HG03354 (cell line): Measurements from ENCODE around the gene CD1E.
"Not testable (repeated sequence)": the region's sequence is repeated elsewhere in the genome, so short reads cannot be mapped to it uniquely, and the experiment has no call there.

ENCODE experiments used
- ATAC-seq: cut with Tn5 transposase; IDR thresholded peaks from one replicate; pipeline ENCODE4 v1.9.1; 2021; ENCODE audit warnings: mild to moderate bottlenecking; ENCODE audit not compliant: unreplicated experiment, poor library complexity, severe bottlenecking

CD1E gene

DNA sequence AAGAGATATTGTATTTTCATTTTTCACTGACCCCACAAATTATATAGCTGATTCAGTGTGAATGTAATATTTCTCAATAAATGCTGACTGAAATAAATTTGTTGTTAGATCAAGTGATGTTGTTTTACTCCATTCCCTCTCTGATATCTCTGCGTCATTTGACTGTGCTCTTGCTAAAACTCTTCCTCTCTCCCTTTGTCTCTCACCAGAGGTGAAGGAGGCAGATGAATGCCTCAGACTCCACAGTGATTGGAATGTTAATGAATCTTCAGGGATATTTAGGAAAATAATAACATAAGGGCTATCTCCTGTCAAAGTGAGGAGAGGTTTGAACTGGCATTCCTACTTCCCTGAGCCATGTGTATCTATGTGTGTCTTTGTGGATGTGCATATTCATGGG lies 3.7 kb downstream of the CD1E start:
- no peak for ATAC-seq

DNA sequence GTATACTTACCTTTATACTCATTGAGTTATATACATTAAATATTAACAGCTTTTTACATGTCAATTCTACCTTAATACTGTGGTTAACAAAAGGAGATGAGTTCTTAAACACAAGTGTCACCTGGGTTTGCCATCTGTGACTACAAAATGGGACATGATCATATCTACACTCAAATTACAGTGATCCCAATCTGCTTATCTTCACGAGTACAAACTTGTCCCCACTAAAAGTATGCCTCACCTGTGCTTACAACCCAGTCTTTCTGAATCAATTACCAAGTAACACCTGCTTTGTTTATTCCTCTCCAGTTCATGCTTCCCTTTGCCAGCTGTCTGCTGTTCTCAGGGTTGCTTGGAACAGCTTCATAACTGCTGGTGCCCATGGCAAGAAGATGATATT lies 8.8 kb downstream of the CD1E start:
- no peak for ATAC-seq

DNA sequence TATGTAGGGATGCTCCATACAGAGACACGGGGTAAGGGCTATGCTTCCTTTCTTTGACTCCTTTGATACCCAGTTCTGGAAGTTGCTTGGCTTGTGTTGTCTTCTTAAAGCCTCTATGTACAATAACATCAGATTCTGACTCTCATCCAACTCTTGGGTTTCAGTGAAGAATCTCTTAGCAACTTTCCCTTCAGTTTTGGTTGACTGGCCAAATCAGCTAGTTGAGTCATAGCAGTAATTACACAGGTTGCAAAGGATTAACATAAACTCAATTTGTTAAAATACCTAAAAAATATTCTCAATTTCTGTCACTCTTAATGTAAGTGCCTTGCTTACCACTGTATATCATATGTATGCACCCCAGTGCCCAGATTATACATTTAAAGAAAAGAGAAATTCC lies 9.2 kb downstream of the CD1E start:
- no peak for ATAC-seq

DNA sequence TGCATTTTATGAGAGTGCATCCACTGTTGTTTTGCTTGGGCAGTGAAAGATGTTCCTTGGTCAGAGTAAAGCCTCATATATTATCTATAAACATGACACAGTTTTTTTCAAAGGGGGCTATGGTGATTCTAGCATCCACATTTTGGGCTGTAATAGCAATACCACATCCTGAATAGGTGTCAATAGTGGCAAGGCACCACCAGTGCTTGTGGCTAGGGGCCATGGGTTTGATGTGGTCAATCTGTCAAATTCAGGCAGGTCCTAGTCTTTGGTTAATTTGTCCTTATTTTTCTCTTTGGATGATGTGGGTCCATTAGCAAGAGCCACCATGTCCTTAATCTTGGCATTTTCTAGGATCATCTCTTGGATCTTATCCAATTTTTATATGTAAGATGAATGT lies 13.1 kb downstream of the CD1E start:
- ATAC-seq = no peak

DNA sequence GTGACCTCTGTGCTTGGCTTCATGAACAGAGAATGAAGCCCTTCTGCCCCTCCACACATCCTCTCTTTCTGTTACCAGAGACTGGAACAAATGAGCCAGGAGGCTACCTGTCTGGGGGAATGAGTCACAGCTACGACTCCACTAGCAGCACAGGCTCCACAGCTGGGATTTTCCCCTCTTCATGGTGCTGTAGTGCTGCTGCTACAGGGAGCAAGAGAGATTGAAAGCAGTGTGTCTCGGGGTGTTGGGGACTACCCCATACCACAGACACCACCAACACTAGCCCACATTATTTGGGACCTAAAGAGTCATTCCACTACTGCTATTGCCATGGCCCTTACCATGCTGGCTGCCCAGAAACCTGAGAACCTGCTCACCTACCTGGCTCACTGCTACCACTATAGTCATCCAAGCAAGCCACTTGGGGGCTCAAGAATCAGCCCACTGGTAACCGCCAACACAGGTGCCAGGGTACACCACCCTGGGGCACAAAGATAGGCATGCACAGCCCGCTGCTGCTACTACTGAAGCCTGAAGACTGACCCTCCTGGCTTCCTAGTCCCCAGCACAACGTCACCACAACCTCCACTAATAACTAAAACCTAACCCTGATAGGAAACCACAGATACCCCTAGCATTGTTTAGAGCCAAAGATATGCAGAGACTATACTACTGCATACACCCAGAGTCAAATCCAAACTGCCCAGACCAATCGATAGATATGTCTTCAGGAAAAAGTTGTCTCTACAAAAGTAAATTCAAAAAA lies 17.7 kb downstream of the CD1E start:
- ATAC-seq = peak; percentile 91

DNA sequence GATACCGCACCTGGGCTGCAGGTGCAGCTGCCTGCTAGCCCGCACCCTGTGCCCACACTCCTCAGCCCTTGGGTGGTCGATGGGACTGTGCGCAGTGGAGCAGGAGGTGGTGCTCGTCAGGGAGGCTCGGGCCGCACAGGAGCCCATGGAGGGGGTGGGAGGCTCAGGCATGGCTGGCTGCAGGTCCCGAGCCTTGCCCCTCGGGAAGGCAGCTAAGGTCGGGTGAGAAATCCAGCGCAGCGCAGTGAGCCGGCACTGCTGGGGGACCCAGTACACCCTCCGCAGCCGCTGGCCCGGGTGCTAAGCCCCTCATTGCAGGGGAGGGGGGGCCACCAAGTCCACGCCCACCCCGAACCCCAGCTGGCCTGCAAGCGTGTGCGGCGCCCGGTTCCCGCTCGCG lies 20.4 kb downstream of the CD1E start:
- ATAC-seq = not testable (repeated sequence)

DNA sequence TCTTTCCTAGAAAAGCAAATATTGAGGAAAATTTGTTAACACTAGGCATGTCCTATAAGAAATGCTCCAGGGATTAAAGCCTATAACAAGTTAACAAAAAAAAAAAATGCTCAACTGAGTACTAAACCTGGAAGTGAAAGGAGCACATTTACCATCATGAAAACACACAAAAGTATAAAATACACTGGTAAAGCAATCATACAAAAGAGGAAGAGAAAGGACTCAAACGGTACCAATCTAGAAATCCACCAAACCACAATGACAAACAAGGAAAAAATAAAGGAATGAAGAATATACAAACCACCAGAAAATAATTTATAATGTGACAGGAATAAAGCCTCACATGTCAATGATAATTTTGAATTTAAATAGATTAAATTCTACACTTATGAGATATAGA lies 21.2 kb downstream of the CD1E start:
- ATAC-seq = no peak

DNA sequence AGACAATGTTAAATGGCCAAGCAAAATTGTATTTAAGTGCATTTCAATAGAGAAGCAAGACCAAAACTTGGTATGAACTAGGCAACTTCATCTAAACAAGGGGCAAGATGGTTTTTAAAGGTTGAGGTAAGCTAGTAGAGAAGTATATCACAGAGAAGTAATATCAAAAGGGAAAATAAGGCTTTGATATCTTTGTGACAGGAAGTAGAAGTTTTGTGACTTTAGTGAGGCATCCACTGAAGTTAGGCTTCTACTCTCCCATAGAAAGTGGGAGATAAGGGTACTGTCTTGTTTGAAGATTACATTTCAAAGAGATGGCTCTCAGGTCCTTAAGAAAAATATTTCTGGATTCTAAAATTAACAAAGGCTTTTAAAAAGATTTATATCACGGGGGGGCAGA lies 36.6 kb downstream of the CD1E start:
- no peak for ATAC-seq

DNA sequence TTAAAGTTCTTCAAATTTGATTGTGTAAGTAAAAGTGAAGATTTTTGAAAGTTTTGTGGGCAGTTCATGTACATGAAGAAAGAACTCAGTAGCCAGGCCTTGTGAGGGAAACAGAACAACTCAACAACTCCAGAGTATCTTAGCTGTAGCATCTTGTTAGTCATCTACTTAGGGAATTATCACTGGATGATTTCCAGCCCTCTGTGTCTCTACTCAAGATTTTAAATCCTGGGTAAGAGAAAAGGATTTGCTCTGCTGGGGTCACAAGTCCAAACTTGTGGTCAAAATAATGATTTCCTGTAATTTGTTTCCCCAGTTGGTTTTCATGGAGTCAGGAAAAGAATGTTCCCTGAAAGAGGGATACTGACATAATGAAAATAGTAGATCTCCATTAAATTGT lies 37.4 kb downstream of the CD1E start:
- no peak for ATAC-seq

DNA sequence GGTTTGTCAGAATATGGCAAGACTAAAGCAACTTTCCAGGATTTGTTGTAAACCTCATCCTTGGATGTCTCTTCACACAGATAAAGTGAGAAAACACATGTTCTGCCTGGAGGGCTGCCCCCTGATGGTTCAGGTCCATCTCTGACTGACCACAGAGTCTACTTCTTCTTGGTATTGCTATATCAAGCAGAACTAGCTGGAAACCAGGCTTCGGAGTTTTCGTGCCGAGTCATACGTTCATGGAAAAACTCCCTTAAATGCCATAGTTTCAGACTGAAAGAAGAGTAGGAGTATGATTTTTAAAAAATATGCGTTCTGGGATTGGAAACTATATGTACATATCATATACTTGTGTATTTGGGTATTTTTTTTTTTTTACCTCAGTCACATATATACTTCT lies 39.8 kb downstream of the CD1E start:
- no peak for ATAC-seq

DNA sequence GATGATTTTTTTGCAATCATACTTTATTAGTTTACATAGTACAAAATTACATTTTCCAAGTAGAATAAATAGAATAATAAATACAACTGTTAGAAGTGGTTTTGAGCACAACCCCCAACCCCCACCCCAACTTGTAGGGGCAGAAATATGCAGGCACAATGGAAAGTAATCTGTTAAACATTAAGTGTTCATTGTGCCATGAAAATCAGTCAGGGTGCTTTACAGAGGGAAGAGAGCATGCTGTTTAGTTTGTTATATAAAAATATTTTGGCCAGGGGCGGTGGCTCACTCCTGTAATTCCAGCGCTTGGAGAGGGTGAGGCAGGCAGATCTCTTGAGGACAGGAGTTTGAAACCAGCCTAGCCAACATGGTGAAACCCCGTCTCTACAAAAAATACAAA lies 43.0 kb downstream of the CD1E start:
- ATAC-seq = no peak

DNA sequence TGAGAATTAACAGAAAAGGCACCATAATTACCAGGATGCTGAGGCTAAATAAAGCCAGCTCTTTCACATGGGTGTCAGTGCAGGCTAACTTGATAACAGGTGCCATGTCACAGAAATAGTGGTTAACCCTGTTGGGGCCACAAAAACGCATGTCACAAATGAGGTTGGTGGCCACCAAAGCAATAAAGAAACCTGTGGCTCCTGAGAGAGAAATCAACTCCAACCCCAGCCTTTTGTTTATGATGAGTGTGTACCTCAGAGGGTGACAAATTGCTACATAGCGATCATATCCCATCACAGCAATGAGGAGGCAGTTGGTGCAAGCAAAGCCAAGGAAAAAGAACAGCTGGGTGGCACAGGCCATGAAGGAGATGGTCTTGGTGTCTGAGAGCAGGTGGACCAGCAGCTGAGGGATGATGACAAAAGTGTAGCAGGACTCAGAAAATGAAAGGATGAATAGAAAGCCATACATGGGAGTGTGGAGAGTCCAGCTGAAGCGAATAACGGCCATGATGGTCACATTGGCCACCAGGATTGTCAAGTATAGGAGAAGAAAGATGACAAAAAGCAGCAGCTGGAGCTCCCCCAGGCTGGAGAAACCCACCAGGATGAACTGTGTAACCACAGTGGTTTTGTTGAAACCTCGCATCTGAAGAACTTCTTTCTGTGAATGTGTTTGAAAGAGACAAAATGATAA lies 45.3 kb downstream of the CD1E start, which contains the start of gene OR10T2:
OR10T2 (minus strand) TSS at position 649 of the 697 bp plus-strand sequence; CDS start at position 649, 0 bp downstream.
- no peak for ATAC-seq

DNA sequence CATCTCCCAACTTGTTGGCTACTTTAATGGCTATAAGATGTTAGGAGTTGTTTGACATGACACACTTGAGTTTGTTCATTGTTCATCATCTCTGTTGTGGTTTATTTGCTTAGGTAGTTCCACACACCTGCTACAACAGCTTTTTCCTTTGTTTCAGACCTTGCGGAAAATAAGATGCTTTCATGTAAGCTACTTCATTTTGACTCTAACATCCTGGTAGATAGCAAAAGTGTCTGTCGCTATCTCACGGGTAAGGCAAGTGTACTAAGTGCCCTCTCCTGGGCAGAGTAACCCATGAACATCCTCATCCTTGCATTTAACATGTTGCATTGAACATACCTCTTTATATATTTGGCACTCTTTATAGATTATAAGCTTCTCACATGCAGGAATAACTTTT lies 47.2 kb downstream of the CD1E start:
- ATAC-seq = no peak

DNA sequence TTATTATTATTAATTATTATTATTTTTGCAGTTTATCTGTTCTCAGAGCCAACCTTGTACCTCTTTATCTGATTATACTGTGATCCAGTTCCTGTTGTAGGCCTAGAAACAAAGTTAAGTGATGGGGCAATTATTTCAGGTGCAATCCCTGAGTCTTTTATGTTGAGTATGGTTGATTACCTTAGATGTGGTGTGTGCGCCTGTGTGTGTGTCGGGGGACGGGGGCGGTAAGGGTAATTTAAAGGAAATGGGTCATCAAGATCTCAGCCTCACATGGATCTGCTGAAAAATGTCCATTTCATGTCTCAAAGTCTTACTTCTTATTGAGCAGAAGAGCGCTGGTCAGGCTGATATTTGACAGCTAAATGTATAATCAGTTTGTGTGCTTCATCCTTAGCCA lies 53.4 kb downstream of the CD1E start:
- ATAC-seq = no peak
